A673 (cell line): Measurements from ENCODE around the gene TCF20.

ENCODE experiments used
- EZH2 ChIP-seq: fragments of 200-600 bp; sonication (generic); IDR thresholded peaks from 2 replicates; pipeline ENCODE4 v1.6.1; 2017; ENCODE audit warnings: borderline replicate concordance, low read depth, mild to moderate bottlenecking, mixed read lengths, antibody characterized with exemption, low read length; ENCODE audit not compliant: poor library complexity, severe bottlenecking
- TF ChIP-seq, protein P1 (sequence below): fragments of 300-800, 200-600 bp; sonication (generic); conservative IDR thresholded peaks from 2 replicates; pipeline ENCODE4 v1.5.1; 2017; ENCODE audit warnings: low read depth, mild to moderate bottlenecking, antibody characterized with exemption, low read length, moderate library complexity, mixed read lengths

DNA sequence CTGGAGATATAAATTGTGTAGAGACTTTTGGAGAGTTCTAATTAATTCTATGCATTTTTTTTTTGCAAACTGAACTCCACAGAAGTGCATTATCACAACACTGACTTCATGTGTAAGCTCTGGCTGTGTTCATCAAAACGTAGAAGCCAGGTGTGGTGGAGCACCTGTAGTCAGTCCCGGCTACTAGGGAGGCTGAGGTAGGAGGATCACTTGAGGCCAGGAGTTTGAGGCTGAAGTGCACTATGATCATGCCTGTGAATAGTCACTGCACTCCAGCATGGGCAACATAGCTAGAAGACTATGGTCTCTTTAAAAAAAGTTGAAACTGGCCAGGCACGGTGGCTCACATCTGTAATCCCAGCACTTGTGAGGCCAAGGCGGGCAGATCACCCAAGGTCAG, 20.6 kb downstream of the TCF20 start:
- no peak for TF ChIP-seq EZH2
- TF ChIP-seq, protein P1, sequence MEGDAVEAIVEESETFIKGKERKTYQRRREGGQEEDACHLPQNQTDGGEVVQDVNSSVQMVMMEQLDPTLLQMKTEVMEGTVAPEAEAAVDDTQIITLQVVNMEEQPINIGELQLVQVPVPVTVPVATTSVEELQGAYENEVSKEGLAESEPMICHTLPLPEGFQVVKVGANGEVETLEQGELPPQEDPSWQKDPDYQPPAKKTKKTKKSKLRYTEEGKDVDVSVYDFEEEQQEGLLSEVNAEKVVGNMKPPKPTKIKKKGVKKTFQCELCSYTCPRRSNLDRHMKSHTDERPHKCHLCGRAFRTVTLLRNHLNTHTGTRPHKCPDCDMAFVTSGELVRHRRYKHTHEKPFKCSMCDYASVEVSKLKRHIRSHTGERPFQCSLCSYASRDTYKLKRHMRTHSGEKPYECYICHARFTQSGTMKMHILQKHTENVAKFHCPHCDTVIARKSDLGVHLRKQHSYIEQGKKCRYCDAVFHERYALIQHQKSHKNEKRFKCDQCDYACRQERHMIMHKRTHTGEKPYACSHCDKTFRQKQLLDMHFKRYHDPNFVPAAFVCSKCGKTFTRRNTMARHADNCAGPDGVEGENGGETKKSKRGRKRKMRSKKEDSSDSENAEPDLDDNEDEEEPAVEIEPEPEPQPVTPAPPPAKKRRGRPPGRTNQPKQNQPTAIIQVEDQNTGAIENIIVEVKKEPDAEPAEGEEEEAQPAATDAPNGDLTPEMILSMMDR, result no peak
